DMS 273 (cell line): ENCODE data around the gene THSD4.

ENCODE experiments used
- DNase-seq: peaks from one replicate; lab custom pipeline; 2025; ENCODE audit not compliant: unreplicated experiment; lab: John Stamatoyannopoulos, UW

Gene THSD4

DNA sequence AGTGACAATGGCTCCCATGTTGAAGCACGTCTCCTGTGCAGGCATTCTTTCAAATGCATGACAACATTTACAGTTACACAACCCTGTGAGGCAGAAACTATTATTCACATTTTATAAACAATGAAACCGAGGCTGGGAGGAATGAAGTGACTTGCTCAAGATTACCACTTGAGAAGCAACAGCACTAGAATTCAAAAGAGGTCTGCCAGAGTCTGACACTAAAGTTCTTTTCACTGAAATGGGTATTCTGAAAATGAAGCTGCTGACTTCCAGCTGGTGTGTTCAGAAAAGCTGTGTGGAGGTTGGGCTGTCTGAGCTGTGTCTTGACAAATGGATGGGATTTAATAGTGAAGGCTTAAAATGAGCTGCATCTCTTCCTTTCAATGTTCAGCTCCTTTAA is 104.4 kb downstream of the THSD4 start:
- DNase-seq: no peak

DNA sequence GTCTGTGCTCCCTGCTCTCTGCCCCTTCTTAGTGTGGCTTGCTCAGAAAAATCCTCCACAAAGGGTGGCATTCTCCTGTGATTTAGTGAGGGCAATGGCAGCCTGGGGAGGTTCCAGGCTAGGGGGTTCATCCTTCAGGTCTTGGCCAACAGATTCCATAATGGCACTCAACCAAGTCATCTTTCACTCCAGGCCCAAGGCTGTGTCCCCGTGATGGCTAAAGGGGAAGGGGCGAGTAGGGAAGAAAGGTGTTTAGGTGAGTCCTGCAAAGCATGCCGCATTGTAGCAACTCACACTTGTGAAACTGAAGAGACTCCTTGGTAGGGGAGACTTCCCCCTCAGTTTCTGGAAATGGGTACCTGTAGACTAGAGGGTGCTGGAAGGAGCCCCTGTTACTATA is 105.6 kb downstream of the THSD4 start:
- no peak for DNase-seq

DNA sequence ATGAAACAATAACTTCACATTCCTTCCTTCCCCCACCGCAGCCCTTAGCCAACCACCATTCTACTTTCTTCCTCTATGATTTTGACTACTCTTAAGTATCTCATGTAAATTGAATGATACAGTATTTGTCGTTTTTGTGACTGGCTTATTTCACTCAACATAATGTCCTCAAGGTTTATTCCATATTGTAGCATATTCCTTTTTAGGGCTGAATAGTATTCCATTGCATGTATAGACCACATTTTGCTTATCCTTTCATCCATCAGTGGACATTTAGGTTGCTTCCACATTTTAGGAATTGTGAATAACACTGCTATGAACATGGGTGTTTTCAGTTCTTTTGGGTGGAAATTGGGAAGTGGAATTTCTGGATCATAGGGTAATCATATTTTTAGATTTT is 106.1 kb downstream of the THSD4 start:
- DNase-seq: no peak

DNA sequence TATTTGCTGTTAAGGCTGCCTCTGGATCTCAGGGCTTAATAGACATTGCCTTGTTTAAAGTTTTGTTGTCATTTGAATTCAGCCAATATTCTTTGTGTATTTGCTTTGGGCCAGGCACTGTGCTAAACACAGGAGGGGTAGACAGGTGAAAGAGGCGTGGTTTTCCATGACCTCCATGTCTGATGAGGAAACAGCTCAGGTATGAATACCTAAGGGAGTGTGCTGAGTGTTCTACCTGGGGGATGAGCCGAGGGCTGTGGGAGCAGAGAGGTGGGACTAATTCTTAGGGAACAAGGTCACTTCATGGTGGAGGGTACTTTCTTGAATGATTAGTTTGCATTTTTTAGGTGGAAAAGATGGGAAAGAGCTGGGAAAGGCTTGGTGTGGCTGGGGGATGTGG is 108.2 kb downstream of the THSD4 start:
- no peak for DNase-seq

DNA sequence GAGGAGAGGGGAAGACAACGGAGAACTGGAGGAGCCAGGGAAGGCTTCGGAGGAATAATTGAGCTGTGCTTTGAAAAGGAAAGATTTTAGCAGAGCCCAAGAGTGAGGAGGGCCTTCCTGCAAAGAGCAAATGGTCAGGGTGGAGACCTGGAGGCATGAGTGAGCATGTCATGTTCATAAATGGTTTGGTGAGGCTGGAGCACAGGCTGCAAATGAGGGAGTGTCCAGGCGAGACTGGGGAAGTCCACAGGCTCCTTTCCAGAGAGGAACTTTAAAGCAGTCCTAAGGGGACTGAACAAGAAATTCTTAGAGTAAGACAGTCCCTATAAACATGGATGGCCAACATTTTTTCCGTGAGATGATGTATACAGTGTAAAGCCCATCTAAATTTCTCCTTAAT is 108.8 kb downstream of the THSD4 start:
- no peak for DNase-seq

DNA sequence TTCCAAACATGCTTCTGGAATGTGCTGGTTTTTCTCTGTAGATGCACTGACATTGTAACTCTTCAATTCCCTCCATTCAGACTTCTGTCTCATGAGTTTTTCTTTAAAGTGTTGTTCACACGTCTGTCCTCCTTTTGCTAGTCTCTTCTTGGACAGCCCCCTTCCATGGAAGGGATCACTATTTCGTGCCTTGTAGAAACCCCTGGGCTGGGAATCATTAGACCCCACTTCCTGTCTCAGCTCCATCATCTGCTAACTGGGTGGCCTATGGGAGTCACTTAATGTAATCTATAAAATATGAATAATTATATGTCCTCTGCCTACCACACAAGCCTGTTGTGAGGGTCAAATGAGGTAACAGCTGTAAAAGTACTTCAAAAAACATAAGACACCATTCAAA is 110.6 kb downstream of the THSD4 start:
- no peak for DNase-seq

DNA sequence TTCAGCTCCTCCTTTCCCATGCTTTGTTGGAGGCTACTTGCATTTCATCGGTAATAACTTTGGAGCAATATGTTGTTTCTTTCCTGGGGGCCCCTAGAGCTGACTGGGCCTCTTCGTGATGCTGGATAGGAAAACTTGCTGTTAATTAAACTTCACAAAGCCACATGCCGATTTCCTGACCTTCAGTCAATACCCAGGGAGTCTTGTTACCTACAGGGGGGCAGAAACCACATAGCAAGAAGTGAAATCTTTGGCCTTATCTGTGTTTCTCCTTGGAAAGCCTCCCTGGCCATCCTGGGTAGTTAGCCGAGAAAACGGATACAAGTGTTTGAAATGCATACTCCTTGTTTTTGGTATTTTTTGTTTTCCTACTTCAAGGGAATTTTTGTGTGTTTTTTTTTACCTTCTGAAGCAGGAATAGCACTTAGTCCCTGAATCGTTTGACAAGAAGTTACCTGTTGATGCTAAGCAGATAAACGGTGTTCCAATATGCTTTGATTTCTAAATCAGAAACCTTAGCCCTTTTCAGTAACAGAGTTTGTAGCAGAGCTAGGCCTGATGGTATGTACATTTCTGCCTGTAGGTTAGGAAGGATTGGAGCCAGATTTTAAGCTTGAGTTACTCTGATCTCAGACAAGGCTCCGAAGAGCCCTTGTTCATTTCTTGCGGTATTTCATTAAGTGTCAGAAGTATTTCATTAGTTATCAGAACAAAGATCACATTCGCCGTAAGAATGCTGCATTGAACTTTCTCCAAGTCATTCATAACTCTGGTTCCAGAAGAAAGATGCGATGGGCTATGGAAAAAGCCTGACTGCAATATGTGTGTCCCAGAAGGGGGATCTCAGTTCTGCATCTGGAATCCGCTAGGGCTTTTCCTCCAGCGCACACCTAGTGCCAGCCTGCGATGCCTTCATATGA is 111.5 kb downstream of the THSD4 start:
- no peak for DNase-seq

DNA sequence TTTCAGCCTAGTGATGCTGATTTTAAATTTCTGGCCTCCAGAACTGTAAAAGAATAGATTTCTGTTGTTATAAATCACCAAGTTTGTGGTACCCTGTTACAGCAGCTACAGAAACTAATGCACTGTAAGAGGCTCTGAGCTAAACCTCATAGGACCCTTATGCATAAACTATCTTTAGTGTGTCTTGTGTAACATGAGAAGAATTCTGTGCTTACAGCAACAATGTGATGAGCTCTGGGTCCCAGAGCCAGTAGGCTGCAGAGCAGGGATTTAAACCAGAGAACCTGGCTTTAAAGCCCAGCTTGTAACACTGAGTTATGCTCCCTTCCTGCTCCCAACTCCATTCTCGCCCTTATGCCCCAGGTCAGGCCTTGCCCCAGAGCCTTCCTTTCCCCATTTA is 113.1 kb downstream of the THSD4 start:
- no peak for DNase-seq

DNA sequence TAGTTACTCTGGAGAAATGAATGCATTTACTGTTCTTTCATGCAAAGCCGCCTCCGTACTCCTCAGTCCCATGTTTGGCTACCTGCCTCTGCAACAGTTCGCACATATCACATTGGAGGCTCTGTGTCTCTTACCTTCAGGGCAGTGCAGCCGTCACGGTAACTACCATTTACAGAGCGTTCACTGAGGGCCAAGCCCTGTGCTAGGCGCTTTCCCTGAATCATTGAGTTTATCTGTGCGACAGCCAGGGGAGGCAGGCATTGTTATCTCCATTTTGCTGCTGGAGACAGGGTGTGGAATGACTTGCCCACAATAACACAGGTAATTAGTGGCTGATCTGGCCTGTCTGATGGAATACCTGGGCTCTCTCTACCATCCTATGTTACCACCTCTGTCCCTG is 115.0 kb downstream of the THSD4 start:
- DNase-seq: no peak

DNA sequence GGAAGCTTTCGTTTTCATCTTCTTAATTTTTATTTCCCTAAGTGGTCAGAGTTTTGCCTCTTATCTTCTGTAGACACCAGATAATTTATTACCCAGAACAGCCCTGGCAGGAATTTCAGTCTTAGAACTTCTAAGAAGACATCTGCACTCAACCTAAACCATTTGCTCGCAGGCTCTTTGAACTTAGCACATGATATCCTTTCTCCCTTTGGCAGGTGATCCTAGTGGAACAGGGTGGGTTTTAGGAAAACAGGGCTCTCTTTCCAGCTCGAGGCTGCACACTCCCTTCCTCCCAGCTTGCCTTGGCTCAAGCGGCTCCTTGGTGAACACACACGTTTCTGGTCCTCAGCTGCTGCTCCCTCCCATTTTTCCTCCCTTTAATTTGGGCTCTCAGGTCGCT is 116.5 kb downstream of the THSD4 start:
- DNase-seq: no peak

DNA sequence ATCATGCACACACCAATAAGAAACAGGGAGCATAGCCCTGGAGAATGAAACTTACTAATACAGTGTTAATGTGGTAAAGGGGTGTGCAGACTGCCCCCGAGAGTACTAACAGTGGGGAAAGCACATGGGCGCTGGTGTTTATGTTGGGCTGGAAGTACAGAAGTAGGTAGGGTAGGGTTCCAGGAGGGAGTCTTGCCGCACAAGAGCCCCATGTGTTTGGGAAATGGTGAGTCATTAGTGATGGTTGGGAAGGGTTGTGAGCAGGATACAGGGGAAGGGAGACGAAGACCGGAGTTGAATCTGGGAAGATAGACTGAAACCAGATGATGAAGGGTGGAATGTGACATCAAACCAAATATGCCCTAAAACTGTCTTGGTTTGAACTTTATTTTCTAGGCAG is 117.1 kb downstream of the THSD4 start:
- no peak for DNase-seq

DNA sequence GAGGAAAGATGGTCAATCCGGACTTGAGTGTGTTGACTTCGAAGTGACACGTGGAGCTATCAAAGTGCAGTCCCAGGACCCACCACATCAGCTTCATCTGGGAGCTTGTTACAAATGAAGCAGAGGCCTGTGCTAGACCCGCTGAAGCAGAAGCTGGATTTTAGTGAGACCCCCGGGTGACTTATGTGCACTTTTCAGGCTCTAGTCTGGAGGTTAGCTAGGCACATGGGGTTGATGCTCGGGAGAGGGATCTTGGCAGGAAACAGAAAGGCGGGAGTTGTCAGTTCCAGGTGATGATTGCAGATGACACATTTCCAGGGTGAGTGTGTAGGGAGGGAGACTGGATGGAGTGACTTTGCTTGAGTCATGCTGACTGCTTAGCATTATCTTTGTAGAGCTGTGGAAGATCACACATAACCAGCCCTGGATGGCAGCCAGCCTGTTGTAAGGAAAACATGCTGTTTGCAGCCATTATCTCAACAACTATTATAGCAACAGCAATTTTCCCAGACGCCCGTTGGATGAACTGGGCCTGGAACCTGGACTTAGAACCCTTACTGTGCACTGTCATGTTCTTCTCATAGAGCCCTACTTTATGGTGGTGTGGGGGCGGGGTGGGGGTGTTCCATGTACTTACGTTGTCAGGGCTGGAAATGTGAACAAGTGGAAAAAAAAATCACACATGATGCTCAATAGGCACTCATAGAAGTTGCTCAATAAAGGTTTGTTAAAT is 122.4 kb downstream of the THSD4 start:
- no peak for DNase-seq

DNA sequence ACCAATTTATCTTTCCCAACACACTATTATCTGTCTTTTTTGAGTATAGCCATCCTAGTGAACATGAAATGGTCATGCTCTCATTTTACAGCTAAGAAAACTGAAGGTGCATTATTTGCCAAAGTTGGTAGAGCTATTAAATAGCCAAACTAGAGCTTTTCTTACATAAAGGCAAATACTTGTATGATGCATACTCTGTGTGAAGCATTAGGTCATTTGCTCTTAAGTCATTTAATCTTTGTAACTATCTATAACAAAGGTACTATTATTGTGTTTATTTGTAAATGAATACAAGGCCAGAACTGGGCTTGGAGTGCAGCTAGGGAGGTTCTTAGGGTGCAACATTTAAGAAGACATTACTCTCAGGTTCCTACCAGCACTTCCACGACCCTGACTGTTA is 123.7 kb downstream of the THSD4 start:
- no peak for DNase-seq

DNA sequence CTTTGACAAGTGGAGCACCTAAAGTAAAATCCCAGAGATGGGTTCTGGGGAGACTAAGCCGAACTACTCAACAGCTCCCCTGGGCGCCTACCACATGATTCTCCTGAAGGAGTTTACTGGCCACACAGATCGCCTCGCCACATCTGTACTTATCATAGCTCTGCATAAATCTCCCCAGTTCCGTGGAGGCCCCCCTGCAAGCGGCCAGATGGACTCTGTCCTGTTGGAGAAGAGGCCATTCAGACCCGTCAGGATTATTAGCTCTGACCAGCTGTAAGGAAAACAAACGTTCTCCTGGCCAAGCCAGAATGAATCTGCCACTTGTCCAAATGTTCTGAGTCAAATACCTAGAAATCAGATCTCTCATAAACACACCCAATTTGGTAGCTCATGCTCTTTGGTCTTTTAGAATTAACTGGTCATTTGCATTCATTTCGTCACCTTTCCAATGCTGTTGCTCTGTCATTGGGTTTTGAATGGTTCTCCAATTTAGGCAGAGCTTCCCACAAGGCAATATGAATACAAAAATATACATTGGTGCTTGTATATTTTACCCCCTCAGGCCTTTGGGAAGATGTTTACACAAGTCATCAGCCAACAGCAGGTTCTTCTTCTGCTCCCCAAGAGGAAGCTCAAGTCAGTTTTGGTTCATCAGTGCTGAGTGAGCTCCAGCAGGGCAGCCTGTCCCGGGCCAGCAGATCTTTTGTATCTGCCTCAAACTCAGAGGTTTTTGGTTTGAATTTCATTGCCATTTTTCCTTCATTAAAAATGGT is 124.5 kb downstream of the THSD4 start:
- DNase-seq: no peak

DNA sequence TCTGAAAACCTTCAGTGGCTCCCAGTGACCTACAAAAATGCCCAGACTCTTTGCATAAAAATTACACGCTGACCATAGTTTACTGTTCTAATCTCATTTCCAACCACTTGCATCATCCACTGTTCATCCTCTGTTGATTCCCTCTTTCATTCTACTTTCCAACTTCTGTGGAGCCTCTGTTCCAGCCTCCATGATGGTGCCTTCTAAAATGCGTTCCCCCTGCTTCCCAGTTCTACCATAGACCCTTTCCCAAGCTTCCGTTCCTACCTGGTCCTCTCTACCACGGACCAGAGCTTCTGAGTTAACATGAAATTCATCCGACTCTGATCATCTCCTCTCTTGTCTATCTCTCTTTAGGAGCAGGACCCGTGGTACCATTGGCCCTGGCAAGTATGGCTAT is 127.0 kb downstream of the THSD4 start:
- no peak for DNase-seq

DNA sequence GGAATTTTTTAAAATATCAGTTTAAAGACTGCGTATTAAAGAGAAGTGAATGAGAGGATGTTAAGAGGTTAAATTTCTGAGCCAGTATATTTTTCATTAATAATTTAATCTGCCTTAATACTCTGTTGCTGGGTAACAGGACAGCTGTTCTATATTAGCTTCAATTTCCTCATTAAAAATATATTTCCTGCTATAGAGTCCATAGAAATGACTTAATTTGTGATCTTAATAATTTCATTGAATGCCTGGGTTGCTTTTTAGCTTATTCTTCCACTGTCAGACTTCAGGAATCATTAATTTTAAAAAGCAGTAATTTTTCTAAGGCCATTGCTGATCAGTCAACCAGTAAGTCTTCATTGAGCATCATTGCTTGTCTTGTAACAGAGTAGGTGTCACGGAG is 129.0 kb downstream of the THSD4 start:
- DNase-seq: no peak

DNA sequence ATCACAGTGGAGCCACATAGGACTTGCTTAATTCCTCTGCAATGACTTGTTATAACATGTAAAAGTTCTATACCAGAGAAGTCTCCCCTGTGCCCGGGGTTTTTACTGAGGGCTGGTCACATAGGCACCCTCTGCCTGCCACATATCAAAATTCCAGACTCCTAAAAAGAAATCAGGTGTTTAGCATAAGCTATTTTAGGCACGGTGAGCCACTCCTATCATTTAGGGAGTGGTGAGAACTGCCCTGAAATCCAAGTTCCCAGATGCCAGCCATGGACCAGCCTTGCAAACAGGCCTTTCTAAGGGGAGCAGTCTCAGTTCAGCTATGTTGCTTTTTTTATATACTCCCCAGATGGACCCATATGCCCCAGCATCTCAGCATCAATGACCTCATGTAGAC is 130.3 kb downstream of the THSD4 start:
- no peak for DNase-seq

DNA sequence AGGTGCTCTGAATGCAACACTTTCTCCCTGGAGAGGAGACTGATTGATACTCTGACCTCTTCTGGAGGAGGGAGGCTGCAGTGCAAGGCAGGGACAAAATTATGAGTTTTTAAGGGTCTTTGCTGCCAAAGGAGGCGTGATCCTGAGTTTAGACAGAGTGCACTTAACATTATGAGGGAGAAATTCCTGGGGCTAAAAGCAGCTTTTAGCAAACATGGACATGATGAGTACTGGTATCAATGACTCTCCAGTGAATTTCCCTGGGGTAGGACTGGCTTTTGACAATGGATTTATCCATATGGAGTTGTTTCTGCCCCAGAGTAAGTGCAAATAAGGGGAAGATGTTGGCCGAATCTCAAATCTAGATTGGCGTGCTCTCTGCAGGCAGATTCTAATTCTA is 133.1 kb downstream of the THSD4 start:
- no peak for DNase-seq

DNA sequence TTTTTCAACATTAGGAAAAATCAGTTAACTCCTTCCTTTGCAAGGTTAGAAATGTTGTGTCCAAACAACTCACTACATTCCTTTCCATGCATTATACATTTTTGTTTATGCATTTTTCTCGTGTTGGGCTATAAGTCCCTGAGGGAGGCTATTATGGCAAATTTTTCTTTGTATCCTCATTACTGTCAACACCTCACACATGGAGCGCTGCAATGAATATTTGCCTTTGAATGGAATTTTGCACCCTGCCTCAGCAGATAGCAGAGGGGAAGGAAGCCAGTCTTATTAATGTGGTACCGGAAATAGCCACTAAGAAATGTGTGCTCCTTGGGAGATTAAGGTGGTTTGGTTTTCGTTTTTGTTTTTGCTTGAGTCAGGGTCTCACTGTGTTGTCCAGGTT is 134.7 kb downstream of the THSD4 start:
- DNase-seq: no peak

DNA sequence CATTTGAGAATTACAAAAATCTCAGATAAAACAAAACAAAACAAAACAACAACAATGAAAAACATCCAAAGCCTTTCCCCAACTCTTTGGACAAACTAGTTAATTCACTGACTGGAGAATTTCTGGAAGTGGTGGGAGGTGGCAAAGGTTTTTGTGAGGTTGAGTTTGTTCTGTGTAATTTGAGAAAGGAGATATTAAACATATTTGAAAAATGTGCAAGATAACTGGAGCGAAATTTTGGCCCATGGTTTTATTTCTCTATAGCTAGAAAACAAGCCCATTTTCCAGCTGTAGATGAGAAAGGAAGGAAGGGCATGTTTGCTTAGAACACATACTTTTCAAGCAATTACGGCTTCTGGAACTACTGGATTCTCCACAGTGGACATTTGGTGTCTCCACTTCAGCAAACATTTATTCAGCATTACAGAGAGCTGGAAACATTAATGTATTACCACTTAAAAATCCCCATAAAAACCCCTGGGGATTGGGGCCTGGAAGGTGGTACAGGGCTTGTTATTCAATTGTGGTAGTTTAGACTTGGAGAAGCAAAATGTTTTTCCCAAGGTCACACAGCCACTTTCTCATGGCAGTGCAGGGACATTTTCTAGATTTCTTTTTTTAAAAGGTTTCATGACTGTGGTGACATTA is 135.8 kb downstream of the THSD4 start:
- no peak for DNase-seq

DNA sequence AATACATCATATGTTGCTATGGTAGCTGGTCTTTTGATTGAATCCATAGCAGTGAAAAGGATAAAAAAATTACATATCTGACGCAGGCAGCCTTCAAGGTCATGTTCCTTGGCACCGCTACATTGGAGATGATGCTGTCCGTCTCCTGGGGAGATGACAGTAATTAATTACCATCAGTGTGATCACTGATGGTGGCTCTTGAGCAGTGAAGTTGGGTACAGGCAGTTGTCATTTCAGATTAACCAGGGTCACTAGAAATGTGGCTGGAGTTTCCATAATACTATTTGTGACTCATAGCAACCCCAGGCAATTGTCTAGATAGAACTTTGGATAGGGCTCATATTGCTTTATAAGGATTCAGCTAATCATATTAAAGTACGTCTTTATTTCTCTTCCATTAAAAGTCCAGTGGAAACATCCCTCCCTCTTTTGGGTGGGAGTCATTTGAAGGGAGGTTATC is 136.3 kb downstream of the THSD4 start:
- DNase-seq: no peak
